ENCODE data around the gene GFY. TPM values are rescaled to one million over a fixed set of nuclear protein-coding genes. Genes with fewer than 3 reads are reported as not detected.

The GFY gene
- total and polyA plus RNA-seq, 10 of the 15 experiments (the other 5 are each of a cell fraction or from before 2014, with no cell fraction given), result 0.05 TPM; not detected in 9

GRCh38 chr19:49415102-49415809 is 9.9 kb upstream of the GFY start (continued):
- TF ChIP-seq NFYA (IDR thresholded peaks at IDR 0.05; ENCODE audit: borderline replicate concordance, low read depth, low read length), result no peak
- TF ChIP-seq HDGF (IDR thresholded peaks at IDR 0.05), result 0 out of 2 replicates have a peak, but pooled peaks have one; percentile 40
- TF ChIP-seq PRDM15 (CRISPR knock-in tag; IDR thresholded peaks at IDR 0.05), result no peak
- peak; percentile 98 for TF ChIP-seq PAX5 (IDR thresholded peaks at IDR 0.05; ENCODE audit: borderline replicate concordance, low read depth, low read length)
- no peak for TF ChIP-seq MAX (IDR thresholded peaks at IDR 0.05; ENCODE audit: low read depth, low read length)
- TF ChIP-seq YBX1 (IDR thresholded peaks at IDR 0.05), result no peak; the same call in 1 of the 2 replicates
- no peak for TF ChIP-seq MYC (IDR thresholded peaks at IDR 0.05; ENCODE audit: insufficient read depth, insufficient read length, insufficient replicate concordance, low read length, severe bottlenecking)
- TF ChIP-seq SMAD1 (IDR thresholded peaks at IDR 0.05; ENCODE audit: low read depth, partially characterized antibody), result no peak
- peak; percentile 97 for TF ChIP-seq BCL11A (IDR thresholded peaks at IDR 0.05; ENCODE audit: low read depth, low read length)
- no peak for TF ChIP-seq SRF (IDR thresholded peaks at IDR 0.05; ENCODE audit: low read depth in 2 of 2, low read length in 2 of 2)
- TF ChIP-seq TAF1 (IDR thresholded peaks at IDR 0.05; ENCODE audit: borderline replicate concordance, low read depth, low read length), result no peak
- TF ChIP-seq PBX3 (IDR thresholded peaks at IDR 0.05; ENCODE audit: insufficient replicate concordance, low read depth, low read length), result no peak
- TF ChIP-seq ZNF274 (IDR thresholded peaks at IDR 0.05; ENCODE audit: insufficient read depth, insufficient read length), result no peak
- TF ChIP-seq ATF2 (IDR thresholded peaks at IDR 0.05; ENCODE audit: low read length), result no peak
- peak; percentile 21; the same call in 1 of the 2 replicates for TF ChIP-seq IRF4 (IDR thresholded peaks at IDR 0.05; ENCODE audit: low read depth, low read length)
- TF ChIP-seq CBFB (IDR thresholded peaks at IDR 0.05; ENCODE audit: low read depth), result peak; percentile 94; the same call in 1 of the 2 replicates
- peak; percentile 69; the same call in 1 of the 2 replicates for TF ChIP-seq MEF2A (IDR thresholded peaks at IDR 0.05; ENCODE audit: insufficient read depth, low read depth, low read length)
- peak; percentile 79 for TF ChIP-seq EED (IDR thresholded peaks at IDR 0.05; ENCODE audit: low read depth)
- TF ChIP-seq REST (IDR thresholded peaks at IDR 0.05; ENCODE audit: low read depth, low read length), result no peak
- TF ChIP-seq YY1 (IDR thresholded peaks at IDR 0.05; ENCODE audit: low read depth, low read length), result peak; percentile 54; the same call in 1 of the 2 replicates

All from GM12878 (cell line).